Fibroblast of the aortic adventitia (primary cell): ENCODE data around the gene TMPRSS2. TPM values are rescaled to one million over a fixed set of nuclear protein-coding genes. Genes with fewer than 3 reads are reported as not detected.

Experiments
- DNase-seq: peaks from one replicate; pipeline ENCODE4 v3.0.0-alpha.2; 2010; ENCODE audit warnings: low read depth
- H3K4me3 ChIP-seq: 2 replicates; pipeline ENCODE4 v1.5.1; 2011; ENCODE audit warnings: low read depth, mild to moderate bottlenecking, control low read depth, low read length, moderate library complexity
- CTCF ChIP-seq: IDR thresholded peaks from 2 replicates; pipeline ENCODE4 v1.5.1; 2011; ENCODE audit warnings: mild to moderate bottlenecking, low read length, control low read depth, inconsistent platforms; ENCODE audit not compliant: insufficient read depth
- total RNA-seq: library from RNA; depleted of rRNA; stranded (reverse); fragments of >200 nt; gene quantifications from 2 replicates; pipeline ENCODE4 v1.2.3, GENCODE V29; 2012; ENCODE audit warnings: low replicate concordance

The TMPRSS2 gene
- total RNA-seq, 1 donor, result not detected

GRCh38 chr21:41444703-41445464 lies 63.1 kb downstream of the TMPRSS2 start:
- H3K4me3 ChIP-seq, result no peak overlapping the region
- no peak for DNase-seq
- TF ChIP-seq CTCF, result no peak

- no peak for TF ChIP-seq CTCF
- DNase-seq, result no peak
- no peak overlapping the region for H3K4me3 ChIP-seq
Measured at GRCh38 chr21:41443562-41443961, 64.4 kb downstream of the TMPRSS2 start.

- no peak for DNase-seq
- no peak for TF ChIP-seq CTCF
- no peak overlapping the region for H3K4me3 ChIP-seq
Measured at GRCh38 chr21:41442481-41443186, 65.3 kb downstream of the TMPRSS2 start.

GRCh38 chr21:41441546-41441945 lies 66.4 kb downstream of the TMPRSS2 start:
- DNase-seq, result no peak
- no peak for TF ChIP-seq CTCF
- no peak overlapping the region for H3K4me3 ChIP-seq

- no peak overlapping the region for H3K4me3 ChIP-seq
- peak; percentile 9 for DNase-seq
- TF ChIP-seq CTCF, result no peak
Measured at GRCh38 chr21:41439248-41439647, 68.7 kb downstream of the TMPRSS2 start.

- TF ChIP-seq CTCF, result no peak
- H3K4me3 ChIP-seq, result no peak overlapping the region
- no peak for DNase-seq
Measured at GRCh38 chr21:41438425-41439113, 69.4 kb downstream of the TMPRSS2 start.
